Esophagus (tissue), 2 donors: ENCODE data around the gene ANGPT4. TPM values are rescaled to one million over a fixed set of nuclear protein-coding genes. Genes with fewer than 3 reads are reported as not detected.
A peak's percentile ranks its signal among the peaks of the same experiment; 100 is the strongest.

Experiments
- H3K27ac ChIP-seq, 2 donors: one replicate each; pipeline ENCODE4 v1.5.1; 2013; ENCODE audit warnings: low read depth in 2 of 2, mild to moderate bottlenecking in 2 of 2, inconsistent platforms in 1 of 2, low read length in 1 of 2, moderate library complexity in 1 of 2
- H3K27me3 ChIP-seq, 2 donors: one replicate each; pipeline ENCODE4 v1.6.1; 2013; ENCODE audit warnings: low read length in 2 of 2, control low read depth in 1 of 2, mild to moderate bottlenecking in 1 of 2; ENCODE audit not compliant: insufficient read depth in 2 of 2, control insufficient read depth in 1 of 2
- H3K36me3 ChIP-seq, 2 donors: one replicate each; pipeline ENCODE4 v1.6.1; 2013; ENCODE audit warnings: low read length in 1 of 2; ENCODE audit not compliant: control insufficient read depth in 2 of 2, insufficient read depth in 2 of 2
- H3K4me1 ChIP-seq, 2 donors: one replicate each; pipeline ENCODE4 v1.6.1; 2013; ENCODE audit warnings: low read length in 1 of 2; ENCODE audit not compliant: control insufficient read depth in 2 of 2, insufficient read depth in 2 of 2
- H3K4me3 ChIP-seq, 2 donors: one replicate each; pipeline ENCODE4 v1.5.1; 2013; ENCODE audit warnings: low read length in 2 of 2, mild to moderate bottlenecking in 2 of 2, low read depth in 1 of 2, moderate library complexity in 1 of 2
- H3K9me3 ChIP-seq, 2 donors: one replicate each; pipeline ENCODE4 v1.6.1; 2013; ENCODE audit warnings: mild to moderate bottlenecking in 2 of 2, low read depth in 1 of 2, low read length in 1 of 2, moderate library complexity in 1 of 2; ENCODE audit not compliant: control insufficient read depth in 2 of 2, insufficient read depth in 1 of 2
- WGBS, 2 donors: extraction: QIAGEN DNeasy Blood & Tissue Kit; methylation state at CpG; one replicate each; pipeline ENCODE4 v1.1.7; 2013; 5-methylcytosine and 5-hydroxymethylcytosine counted together
- polyA plus RNA-seq, 2 donors: library from polyadenylated mRNA; stranded (reverse); fragments of 200-250 nt; gene quantifications; one replicate each; pipeline ENCODE4 v1.2.3, GENCODE V29; 2013
- donor health status: healthy with polysubstance abuse.
- donor health status: Bipolar disorder and iron deficiency.

ANGPT4 gene
- polyA plus RNA-seq, 2 donors = 0.08 to 0.11 TPM

DNA sequence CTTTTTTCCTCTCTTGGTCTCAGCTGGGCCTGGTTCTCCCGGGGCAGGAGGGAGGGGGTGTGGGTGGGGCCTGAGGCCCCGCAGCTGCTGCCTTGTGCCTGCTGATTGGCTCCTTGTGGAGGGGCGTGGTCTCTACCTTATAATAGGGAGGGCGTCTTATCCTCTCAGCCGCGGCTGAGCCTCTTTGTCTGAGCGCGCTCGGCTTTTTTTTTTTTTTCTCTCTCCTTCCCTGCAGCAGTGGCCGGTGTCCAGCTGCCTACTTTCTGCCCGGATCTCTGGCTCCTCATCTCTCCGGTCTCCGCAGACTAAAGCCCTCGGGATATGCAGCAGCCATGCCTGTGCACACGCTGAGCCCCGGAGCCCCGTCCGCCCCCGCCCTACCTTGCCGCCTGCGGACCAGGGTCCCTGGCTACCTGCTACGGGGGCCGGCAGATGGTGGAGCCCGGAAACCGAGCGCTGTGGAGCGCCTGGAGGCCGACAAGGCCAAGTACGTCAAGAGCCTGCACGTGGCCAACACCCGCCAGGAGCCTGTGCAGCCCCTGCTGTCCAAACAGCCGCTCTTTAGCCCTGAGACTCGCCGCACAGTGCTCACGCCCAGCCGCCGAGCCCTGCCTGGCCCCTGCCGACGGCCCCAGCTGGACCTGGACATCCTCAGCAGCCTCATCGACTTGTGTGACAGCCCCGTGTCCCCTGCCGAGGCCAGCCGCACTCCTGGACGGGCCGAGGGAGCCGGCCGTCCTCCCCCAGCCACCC, 71.5 kb downstream of the ANGPT4 start:
- H3K27ac ChIP-seq = peak overlapping the region; percentile 88 to 93
- H3K9me3 ChIP-seq = no peaks in the 10 kb centered on the region
- 12% methylated on average over 40 to 47 of the region's 47 CpGs for WGBS, 2 donors
- peaks cover 0 to 6% of the 10 kb centered on the region in 2 donors for H3K36me3 ChIP-seq
- H3K4me1 ChIP-seq = peaks cover 9 to 37% of the 10 kb centered on the region in 2 donors
- no peaks in the 10 kb centered on the region for H3K27me3 ChIP-seq
- H3K4me3 ChIP-seq = peak overlapping the region; percentile 56

DNA sequence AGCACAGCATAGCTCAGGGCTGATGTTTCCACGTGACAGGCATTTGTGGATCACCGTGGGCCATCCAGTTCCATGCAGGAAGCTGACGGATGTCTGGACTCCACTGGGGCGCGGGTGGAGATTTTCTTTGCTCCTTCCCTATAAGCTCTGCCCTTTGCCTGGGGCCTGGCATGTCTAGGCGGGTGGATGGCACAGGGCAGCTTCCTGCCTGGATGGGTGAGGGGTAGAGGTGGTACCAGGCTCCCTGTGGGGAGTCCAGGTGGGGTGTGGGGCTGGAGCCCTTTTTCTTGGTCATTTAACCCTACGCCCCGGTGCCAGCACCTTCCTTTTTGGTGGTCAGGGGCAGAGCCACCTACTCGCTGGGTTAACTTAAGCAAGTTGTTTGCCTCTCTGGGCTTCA, 72.2 kb downstream of the ANGPT4 start:
- WGBS, 2 donors = 44 to 53% methylated on average over 9 of the region's 9 CpGs
- Histone ChIP-seq H3K4me3 (no peak overlapping the region), H3K27ac (peak overlapping the region; percentile 88 to 93), H3K4me1 (peaks cover 9 to 37% of the 10 kb centered on the region in 2 donors), H3K36me3 (peaks cover 0 to 6% of the 10 kb centered on the region in 2 donors), H3K9me3 (no peaks in the 10 kb centered on the region), H3K27me3 (no peaks in the 10 kb centered on the region)

DNA sequence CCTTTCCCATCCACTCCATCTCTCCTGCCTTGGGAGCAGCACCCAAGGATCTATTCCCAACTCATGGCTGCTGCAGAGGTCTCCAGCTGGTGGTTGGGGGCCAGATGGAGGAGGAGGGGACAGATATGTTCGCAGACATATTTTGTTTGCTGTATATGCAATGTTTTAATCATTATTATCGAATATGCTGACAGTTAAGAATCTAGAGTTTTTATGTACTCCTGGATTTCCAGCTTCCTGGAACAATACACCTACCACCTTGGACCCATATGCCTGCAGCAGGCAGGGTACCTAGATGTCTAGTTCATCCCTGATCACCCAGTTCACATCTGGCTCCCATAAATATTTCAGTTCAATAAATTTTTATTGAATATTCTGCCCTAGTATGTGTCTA, 73.6 kb downstream of the ANGPT4 start:
- Histone ChIP-seq H3K9me3 (no peaks in the 10 kb centered on the region), H3K27ac (peak overlapping the region; percentile 88 to 93), H3K4me3 (peak overlapping the region; percentile 65 to 75), H3K36me3 (peaks cover 0 to 4% of the 10 kb centered on the region in 2 donors), H3K4me1 (peaks cover 9 to 33% of the 10 kb centered on the region in 2 donors), H3K27me3 (no peaks in the 10 kb centered on the region)
- 37 to 46% methylated on average over 2 of the region's 2 CpGs for WGBS, 2 donors

DNA sequence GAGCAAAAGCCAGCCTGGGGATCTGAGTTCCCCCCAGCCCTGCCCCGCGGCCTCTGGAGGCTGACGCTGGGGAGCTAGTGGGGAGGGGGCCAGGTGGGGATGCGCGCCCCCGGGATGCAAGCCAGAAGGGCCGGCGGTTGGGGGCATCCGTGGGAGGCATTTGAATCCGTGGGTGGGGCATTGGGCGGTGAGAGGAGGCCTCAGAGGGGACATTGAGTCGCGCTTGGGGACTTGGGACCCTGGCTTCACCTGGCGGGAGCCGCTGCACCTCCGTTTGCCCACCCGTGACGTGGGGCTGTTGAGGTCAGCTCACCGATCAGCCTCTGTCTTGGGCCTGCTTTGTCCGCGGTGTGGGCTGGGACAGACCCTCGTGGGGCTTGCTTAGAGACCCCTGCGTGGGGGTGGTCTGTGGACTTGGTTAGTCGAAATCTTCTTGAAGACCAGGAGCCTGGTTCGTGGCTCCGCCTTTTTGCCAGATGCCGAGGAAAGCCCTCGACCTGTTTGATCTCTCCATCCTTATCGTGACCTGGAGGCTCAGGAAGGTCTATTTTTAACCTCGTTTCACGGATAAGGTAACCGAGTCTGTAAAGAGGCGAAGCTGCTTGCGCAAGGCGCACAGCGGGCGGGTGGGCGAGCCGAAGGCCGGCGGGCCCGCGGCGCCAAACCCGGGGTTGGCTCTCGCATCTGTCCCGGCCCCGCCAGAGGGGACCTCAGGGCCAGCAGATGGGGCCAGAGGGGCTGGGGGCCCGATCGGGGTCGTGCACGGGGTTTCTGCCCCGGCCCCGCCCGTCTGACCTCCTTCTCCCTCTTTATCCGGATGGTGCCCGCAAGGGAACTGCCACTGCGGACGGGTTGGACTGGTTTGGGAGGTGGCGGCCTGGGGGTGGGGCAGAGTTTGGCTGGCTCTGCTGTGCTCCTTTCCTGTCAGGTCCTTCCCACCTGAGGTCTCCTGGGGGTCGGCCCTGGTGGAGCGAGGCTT, 74.3 kb downstream of the ANGPT4 start:
- 28 to 31% methylated on average over 62 of the region's 62 CpGs for WGBS, 2 donors
- H3K4me1 ChIP-seq = peaks cover 9 to 27% of the 10 kb centered on the region in 2 donors
- H3K4me3 ChIP-seq = peak overlapping the region; percentile 65 to 75

DNA sequence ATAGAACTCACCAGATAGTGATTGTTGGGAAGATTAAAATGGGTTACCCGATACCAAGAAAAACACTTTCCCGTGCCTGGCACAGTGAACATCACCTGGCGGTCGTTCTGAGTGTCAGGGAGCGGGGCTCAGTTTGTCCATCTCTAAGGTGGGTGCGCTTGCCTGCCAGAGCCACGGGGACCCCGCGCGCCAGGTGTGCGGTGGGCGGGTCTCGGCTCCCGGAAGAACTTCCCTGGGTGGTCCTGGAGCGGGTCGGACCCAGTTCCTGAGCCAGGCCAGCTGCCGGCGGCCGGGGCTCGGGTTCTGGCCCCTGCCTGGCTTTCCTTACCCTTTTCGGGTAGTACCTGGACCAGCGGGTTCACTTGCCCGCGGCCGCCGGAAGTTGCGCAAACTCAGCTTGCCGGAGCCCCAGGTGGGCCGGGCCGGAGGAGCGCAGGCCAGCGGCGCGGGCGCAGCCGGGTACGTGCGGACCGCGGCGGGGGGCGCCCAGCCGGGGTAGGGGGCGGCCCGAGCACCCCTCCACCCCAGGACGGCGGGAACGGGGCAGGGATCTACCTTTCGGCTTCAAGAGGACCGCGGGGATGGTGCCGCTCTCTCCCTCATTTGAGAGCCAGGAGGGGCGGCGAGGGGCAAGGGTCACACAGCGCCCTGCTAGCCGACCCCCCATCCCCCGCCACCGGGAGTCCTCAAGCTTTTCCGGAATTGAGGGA, 75.1 kb downstream of the ANGPT4 start:
- peaks cover 0 to 4% of the 10 kb centered on the region in 2 donors for H3K36me3 ChIP-seq
- H3K27me3 ChIP-seq = no peaks in the 10 kb centered on the region
- H3K4me3 ChIP-seq = peak overlapping the region; percentile 65 to 75
- WGBS, 2 donors = 12 to 16% methylated on average over 49 to 59 of the region's 59 CpGs
- H3K9me3 ChIP-seq = no peaks in the 10 kb centered on the region
- H3K27ac ChIP-seq = peak overlapping the region; percentile 88 to 93
- H3K4me1 ChIP-seq = peaks cover 9 to 19% of the 10 kb centered on the region in 2 donors

More for the DNA sequence above, 74.3 kb downstream of the ANGPT4 start:
- Histone ChIP-seq H3K9me3 (no peaks in the 10 kb centered on the region), H3K27ac (peak overlapping the region; percentile 88 to 93), H3K27me3 (no peaks in the 10 kb centered on the region), H3K36me3 (peaks cover 0 to 4% of the 10 kb centered on the region in 2 donors)

DNA sequence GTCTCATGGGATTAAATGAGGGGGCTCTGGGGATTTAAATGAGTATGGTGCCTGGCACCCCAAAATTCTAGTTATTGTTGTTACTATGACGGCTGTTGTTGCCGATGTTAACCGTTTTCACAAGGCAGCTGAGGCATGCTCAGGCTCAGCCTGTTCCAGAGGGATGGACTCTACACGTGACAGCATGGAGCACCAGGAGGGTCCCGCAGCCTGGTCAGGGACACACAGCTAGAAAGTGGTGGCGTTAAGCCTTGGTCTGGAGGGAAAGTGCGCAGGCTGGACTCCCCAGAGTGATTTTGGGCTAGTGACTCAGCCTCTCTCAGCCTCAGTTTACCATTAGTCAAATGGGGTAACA, 75.7 kb downstream of the ANGPT4 start:
- WGBS, 2 donors = 77 to 83% methylated on average over 7 of the region's 7 CpGs
- Histone ChIP-seq H3K9me3 (no peaks in the 10 kb centered on the region), H3K27me3 (no peaks in the 10 kb centered on the region), H3K4me3 (no peak overlapping the region), H3K36me3 (peaks cover 0 to 2% of the 10 kb centered on the region in 2 donors), H3K4me1 (peaks cover 9 to 17% of the 10 kb centered on the region in 2 donors), H3K27ac (no peak overlapping the region)

DNA sequence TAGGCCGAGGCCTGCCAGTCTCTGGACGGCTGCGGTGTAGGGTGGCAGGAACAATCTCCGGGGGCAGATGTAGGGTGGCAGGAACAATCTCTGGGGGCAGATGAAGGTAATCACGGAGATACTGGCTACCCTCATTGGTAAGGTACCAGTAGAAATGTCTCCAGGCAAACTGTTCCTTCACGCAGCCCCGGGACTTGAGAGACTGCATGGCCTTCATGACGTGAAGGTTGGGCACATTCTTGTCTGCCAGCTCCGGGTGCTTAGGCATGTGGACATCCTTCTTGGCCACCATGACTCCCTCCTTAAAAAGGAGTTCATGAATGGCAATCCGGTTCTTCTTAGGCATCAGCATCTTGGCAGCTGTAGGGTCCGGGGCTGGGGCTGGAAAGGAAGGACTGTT, 76.5 kb downstream of the ANGPT4 start:
- Histone ChIP-seq H3K9me3 (no peaks in the 10 kb centered on the region), H3K4me1 (peaks cover 5 to 12% of the 10 kb centered on the region in 2 donors), H3K4me3 (no peak overlapping the region), H3K36me3 (no peaks in the 10 kb centered on the region), H3K27me3 (no peaks in the 10 kb centered on the region), H3K27ac (no peak overlapping the region)
- 88 to 91% methylated on average over 11 of the region's 11 CpGs for WGBS, 2 donors

DNA sequence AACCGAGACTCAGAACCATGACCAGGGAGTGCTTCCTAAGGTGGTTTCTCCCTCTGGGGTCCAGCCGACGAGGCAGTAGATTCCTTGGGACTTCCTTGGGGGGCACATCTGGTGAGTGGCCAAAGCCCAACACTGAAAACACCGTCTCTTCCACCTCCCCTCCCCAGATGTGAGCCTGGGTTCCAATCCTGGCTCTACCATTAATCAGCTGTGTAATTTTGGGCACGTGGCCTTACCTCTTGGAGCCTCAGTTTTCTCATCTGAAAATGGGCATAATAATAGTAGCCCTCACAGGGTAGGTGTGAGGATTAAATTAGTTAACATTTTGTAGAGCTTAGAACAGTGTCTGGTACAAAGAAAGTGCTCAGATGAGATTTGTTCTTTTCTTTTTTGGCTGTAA, 77.1 kb downstream of the ANGPT4 start:
- no peaks in the 10 kb centered on the region for H3K9me3 ChIP-seq
- no peak overlapping the region for H3K4me3 ChIP-seq
- H3K4me1 ChIP-seq = peaks cover 5 to 11% of the 10 kb centered on the region in 2 donors
- no peak overlapping the region for H3K27ac ChIP-seq
- H3K27me3 ChIP-seq = no peaks in the 10 kb centered on the region
- WGBS, 2 donors = 72 to 93% methylated on average over 5 of the region's 5 CpGs
- H3K36me3 ChIP-seq = no peaks in the 10 kb centered on the region

DNA sequence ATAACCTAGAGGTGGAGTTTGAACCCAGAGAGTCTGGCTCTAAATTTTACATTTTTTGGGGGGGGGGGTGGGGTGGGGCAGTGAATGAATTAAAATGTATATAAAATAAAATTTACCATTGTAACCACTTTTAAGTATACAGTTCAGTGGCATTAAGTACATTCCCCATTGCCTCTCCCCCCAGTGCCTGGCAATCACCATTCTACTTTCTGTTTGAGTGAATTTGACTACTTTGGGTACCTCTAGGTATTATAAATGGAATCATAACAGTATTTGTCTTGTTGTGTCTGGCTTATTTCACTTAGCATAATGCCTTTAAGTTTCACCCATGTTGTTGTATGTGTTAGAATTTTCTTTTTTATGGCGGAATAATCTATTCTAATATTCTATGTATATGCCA, 79.9 kb downstream of the ANGPT4 start:
- H3K36me3 ChIP-seq = no peaks in the 10 kb centered on the region
- H3K4me3 ChIP-seq = no peak overlapping the region
- peaks cover 0 to 7% of the 10 kb centered on the region in 2 donors for H3K4me1 ChIP-seq
- H3K27ac ChIP-seq = no peak overlapping the region
- 97 to 98% methylated on average over 1 of the region's 1 CpG for WGBS, 2 donors
- H3K9me3 ChIP-seq = no peaks in the 10 kb centered on the region
- no peaks in the 10 kb centered on the region for H3K27me3 ChIP-seq
